Stomach (tissue), 4 donors: ENCODE measurements around the gene NBPF1.
"Not testable (repeated sequence)": the region's sequence is repeated elsewhere in the genome, so short reads cannot be mapped to it uniquely, and the experiment has no call there.

Source experiments
- CTCF ChIP-seq, 7 experiments: fragments of 450-650 bp in 4 of 7; fragments of 200-600 bp in 3 of 7; sonication (generic) in 3 of 7; IDR thresholded peaks; one replicate each; pipeline ENCODE4 v1.5.1; 2016 to 2019; ENCODE audit warnings: antibody characterized with exemption in 7 of 7, control low read depth in 2 of 7, mild to moderate bottlenecking in 1 of 7
- EP300 ChIP-seq: sonication (generic); formaldehyde crosslinking; IDR thresholded peaks from one replicate; pipeline ENCODE4 v1.6.1; 2017; ENCODE audit warnings: antibody characterized with exemption
- POLR2A ChIP-seq, 4 donors: fragments of 450-650 bp; IDR thresholded peaks; one replicate each; pipeline ENCODE4 v1.6.1; 2016; ENCODE audit warnings: antibody characterized with exemption in 4 of 4, control low read depth in 2 of 4, mild to moderate bottlenecking in 1 of 4, moderate library complexity in 1 of 4
- POLR2AphosphoS5 ChIP-seq, 3 donors: sonication (generic); formaldehyde crosslinking; IDR thresholded peaks; one replicate each; pipeline ENCODE4 v1.6.1; 2016; ENCODE audit warnings: antibody characterized with exemption in 3 of 3

- TF ChIP-seq EP300; CTCF (IDR thresholded peaks at IDR 0.05); POLR2A (IDR thresholded peaks at IDR 0.05); POLR2AphosphoS5 (IDR thresholded peaks at IDR 0.05): not testable (repeated sequence)
Measured at GRCh38 chr1:16588081-16588480, 25.3 kb downstream of the NBPF1 start.
